Stomach (tissue), 9 donors: ENCODE measurements around the gene GNAO1. TPM values are rescaled to one million over a fixed set of nuclear protein-coding genes. Genes with fewer than 3 reads are reported as not detected.

Source experiments
- DNase-seq, 2 donors: peaks; one replicate each; pipeline versions ENCODE4 v3.0.0 to v3.0.0-alpha.2; 2013 to 2019
- H3K27ac ChIP-seq, 5 donors: fragments of 200-600 bp in 4 of 5; sonication (generic) in 4 of 5; one replicate each; pipeline ENCODE4 v1.5.1; 2013 to 2019; ENCODE audit warnings: mild to moderate bottlenecking in 1 of 5, moderate library complexity in 1 of 5
- H3K27me3 ChIP-seq, 3 donors: fragments of 200-600 bp; sonication (generic); one replicate each; pipeline ENCODE4 v1.5.1; 2017 to 2019; ENCODE audit warnings: mixed run types in 1 of 3
- H3K36me3 ChIP-seq, 4 donors: fragments of 200-600 bp; sonication (generic); 1 replicate in 3 of 4; 2 replicates in 1 of 4; pipeline ENCODE4 v1.5.1; 2016 to 2019
- H3K4me1 ChIP-seq, 4 donors: fragments of 200-600 bp; sonication (generic); one replicate each; pipeline ENCODE4 v1.5.1; 2016 to 2019
- H3K4me3 ChIP-seq, 4 donors: fragments of 200-600 bp; sonication (generic) in 3 of 4; one replicate each; pipeline ENCODE4 v1.5.1; 2016 to 2019; ENCODE audit warnings: mild to moderate bottlenecking in 1 of 4
- H3K9me3 ChIP-seq, 4 donors: fragments of 200-600 bp; sonication (generic); one replicate each; pipeline ENCODE4 v1.5.1; 2016 to 2019
- CTCF ChIP-seq, 7 experiments: fragments of 450-650 bp in 4 of 7; fragments of 200-600 bp in 3 of 7; sonication (generic) in 3 of 7; IDR thresholded peaks; one replicate each; pipeline ENCODE4 v1.5.1; 2016 to 2019; ENCODE audit warnings: antibody characterized with exemption in 7 of 7, control low read depth in 2 of 7, mild to moderate bottlenecking in 1 of 7
- EP300 ChIP-seq: sonication (generic); formaldehyde crosslinking; IDR thresholded peaks from one replicate; pipeline ENCODE4 v1.6.1; 2017; ENCODE audit warnings: antibody characterized with exemption
- POLR2A ChIP-seq, 4 donors: fragments of 450-650 bp; IDR thresholded peaks; one replicate each; pipeline ENCODE4 v1.6.1; 2016; ENCODE audit warnings: antibody characterized with exemption in 4 of 4, control low read depth in 2 of 4, mild to moderate bottlenecking in 1 of 4, moderate library complexity in 1 of 4
- POLR2AphosphoS5 ChIP-seq, 3 donors: sonication (generic); formaldehyde crosslinking; IDR thresholded peaks; one replicate each; pipeline ENCODE4 v1.6.1; 2016; ENCODE audit warnings: antibody characterized with exemption in 3 of 3
- WGBS, 5 donors: extraction: QIAGEN DNeasy Blood & Tissue Kit in 3 of 5; methylation state at CpG; one replicate each; pipeline versions ENCODE4 v1.1.5 to v1.1.7; 2013 to 2018; 5-methylcytosine and 5-hydroxymethylcytosine counted together
- intact Hi-C: fragments of 100-400 bp; cut with DNase I; formaldehyde crosslinking; loops from one replicate; pipeline ENCODE4 v1.15.1; 2023; ENCODE audit warnings: low total_unique reads
- polyA plus RNA-seq, 3 donors: library from polyadenylated mRNA; stranded (reverse); fragments of 200-250 nt; gene quantifications; one replicate each; pipeline ENCODE4 v1.2.3, GENCODE V29; 2013
- small RNA-seq, 4 donors: library from RNA; depleted of rRNA; stranded (forward); fragments of <200 nt; gene quantifications; one replicate each; pipeline ENCODE3, GENCODE V24; 2016
- total RNA-seq, 5 donors: library from RNA; depleted of rRNA; stranded (reverse); fragments of >200 nt; gene quantifications; one replicate each; pipeline versions ENCODE4 v1.1.0 to v1.2.3, GENCODE V29; 2014 to 2016
- donor health status: healthy with polysubstance abuse.
- donor health status: Bipolar disorder and iron deficiency.
- donor health status: healthy.

GNAO1 gene
- total and polyA plus RNA-seq, 8 donors, result 2.3 to 42.0 (median 4.7) TPM

- 70 to 90% (median 76%) methylated on average over 5 of the region's 5 CpGs for WGBS, 5 donors
- Histone ChIP-seq H3K36me3 (peaks cover 35 to 78% (median 75%) of the 10 kb centered on the region in 4 donors), H3K27me3 (no peaks in the 10 kb centered on the region), H3K9me3 (no peaks in the 10 kb centered on the region), H3K27ac (no peak overlapping the region), H3K4me3 (no peak overlapping the region), H3K4me1 (no peaks in the 10 kb centered on the region)
- TF ChIP-seq CTCF (IDR thresholded peaks at IDR 0.05), result no peak
- no peak for TF ChIP-seq POLR2A (IDR thresholded peaks at IDR 0.05)
- intact Hi-C loops, result no loop called here
- DNase-seq, result no peak
Observed at GRCh38 chr16:56400458-56400857, 209.2 kb downstream of the GNAO1 start.

DNA sequence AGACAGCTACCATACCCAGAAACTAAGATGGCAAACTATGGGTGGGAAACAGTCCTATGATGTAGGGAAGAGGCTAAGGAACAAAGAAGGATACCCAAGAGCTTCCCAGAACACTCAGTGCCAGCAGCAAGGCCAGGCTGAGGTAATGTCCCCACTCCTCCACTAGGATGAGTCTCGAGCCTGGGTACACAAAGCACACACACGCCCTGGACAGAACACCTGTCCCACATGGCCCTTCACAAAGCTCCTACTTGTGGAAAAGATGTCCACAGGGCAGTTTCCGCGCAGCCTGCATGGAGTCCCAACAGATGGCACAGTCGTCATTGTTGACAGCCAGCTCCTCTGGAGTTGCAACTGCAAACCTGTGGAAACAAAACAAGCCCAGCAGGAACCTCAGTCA, 210.2 kb downstream of the GNAO1 start:
- 81 to 91% (median 90%) methylated on average over 5 of the region's 5 CpGs for WGBS, 5 donors

GRCh38 chr16:56405977-56406672, 214.8 kb downstream of the GNAO1 start:
- intact Hi-C loops, result no loop called here

More for the DNA sequence above, 210.2 kb downstream of the GNAO1 start:
- H3K27me3 ChIP-seq, result no peaks in the 10 kb centered on the region
- no peak overlapping the region for H3K4me3 ChIP-seq
- intact Hi-C loops, result no loop called here
- peaks cover 35 to 80% (median 77%) of the 10 kb centered on the region in 4 donors for H3K36me3 ChIP-seq
- no peak for DNase-seq
- no peaks in the 10 kb centered on the region for H3K9me3 ChIP-seq
- TF ChIP-seq EP300, result no peak
- no peak for TF ChIP-seq POLR2A (IDR thresholded peaks at IDR 0.05)
- no peak for TF ChIP-seq CTCF (IDR thresholded peaks at IDR 0.05)
- no peak for TF ChIP-seq POLR2AphosphoS5 (IDR thresholded peaks at IDR 0.05)
- no peak overlapping the region for H3K27ac ChIP-seq
- no peaks in the 10 kb centered on the region for H3K4me1 ChIP-seq

More at GRCh38 chr16:56405977-56406672, 214.8 kb downstream of the GNAO1 start:
- H3K4me3 ChIP-seq, result no peak overlapping the region
- peaks cover 34 to 88% (median 78%) of the 10 kb centered on the region in 4 donors for H3K36me3 ChIP-seq
- TF ChIP-seq EP300, result no peak
- no peak for TF ChIP-seq POLR2AphosphoS5 (IDR thresholded peaks at IDR 0.05)
- TF ChIP-seq CTCF (IDR thresholded peaks at IDR 0.05), result no peak
- TF ChIP-seq POLR2A (IDR thresholded peaks at IDR 0.05), result no peak
- H3K27ac ChIP-seq, result no peak overlapping the region
- H3K9me3 ChIP-seq, result no peaks in the 10 kb centered on the region
- WGBS, 5 donors, result 77 to 95% (median 82%) methylated on average over 4 of the region's 4 CpGs
- no peaks in the 10 kb centered on the region for H3K27me3 ChIP-seq
- peaks cover 0 to 8% (median 0%) of the 10 kb centered on the region in 4 donors for H3K4me1 ChIP-seq
- DNase-seq, result no peak

Small RNAs within 50 kb of the gene (small RNA-seq; reads per million reads assigned to genes)
- 0 reads per million in 4 donors for gene MIR3935

Other genes starting within 250 kb of the GNAO1 start
- 100 to 1,000 TPM in 3 of 5 donors, 10 to 100 TPM in 2; 43.7 to 254 (median 102) TPM for gene AMFR, start 234.1 kb downstream of the GNAO1 start, total RNA-seq
- gene AMFR, start 234.1 kb downstream of the GNAO1 start, polyA plus RNA-seq, result 10 to 100 TPM; 16.8 to 30.9 (median 17.4) TPM